GM18951 (cell line): ENCODE results near the gene A3GALT2.

ENCODE experiments used
- POLR2A ChIP-seq: IDR thresholded peaks from 4 replicates; pipeline ENCODE4 v1.6.1; 2011; ENCODE audit warnings: mild to moderate bottlenecking; ENCODE audit not compliant: insufficient read length, insufficient read depth; ENCODE audit errors: extremely low read depth
- in situ Hi-C: fragments of 300-500 bp; cut with MboI; formaldehyde crosslinking; loops from one replicate; pipeline ENCODE4 v1.12.0; 2022; ENCODE audit warnings: low sequenced_read_pairs, mixed read lengths, inconsistent platforms; ENCODE audit not compliant: unreplicated experiment

The A3GALT2 gene

DNA sequence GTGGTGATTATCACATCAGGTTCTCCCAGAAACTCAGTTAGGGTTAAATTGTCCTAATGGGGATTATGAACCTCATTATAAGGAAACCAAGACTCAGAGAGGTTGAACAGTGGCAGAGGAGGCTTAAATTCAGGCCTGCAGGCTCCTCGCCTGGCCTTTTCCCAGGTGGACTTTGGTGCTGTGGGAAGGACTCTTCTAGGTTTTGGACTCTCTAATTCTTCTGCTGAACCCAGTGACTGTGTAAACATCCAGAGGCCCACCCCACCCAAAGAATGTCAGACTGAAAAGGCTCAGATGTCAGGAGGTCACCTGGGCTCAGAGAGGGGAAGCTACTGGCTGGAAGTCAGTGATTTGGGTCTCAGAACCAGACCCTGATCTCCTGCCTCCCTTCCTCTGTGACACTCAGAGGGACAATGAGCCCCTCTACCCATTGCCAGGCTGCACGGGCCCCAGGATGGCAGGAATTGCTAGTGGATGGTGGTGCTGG is 62.1 kb downstream of the A3GALT2 start:
- in situ Hi-C loops = no loop called here
- TF ChIP-seq POLR2A = no peak

DNA sequence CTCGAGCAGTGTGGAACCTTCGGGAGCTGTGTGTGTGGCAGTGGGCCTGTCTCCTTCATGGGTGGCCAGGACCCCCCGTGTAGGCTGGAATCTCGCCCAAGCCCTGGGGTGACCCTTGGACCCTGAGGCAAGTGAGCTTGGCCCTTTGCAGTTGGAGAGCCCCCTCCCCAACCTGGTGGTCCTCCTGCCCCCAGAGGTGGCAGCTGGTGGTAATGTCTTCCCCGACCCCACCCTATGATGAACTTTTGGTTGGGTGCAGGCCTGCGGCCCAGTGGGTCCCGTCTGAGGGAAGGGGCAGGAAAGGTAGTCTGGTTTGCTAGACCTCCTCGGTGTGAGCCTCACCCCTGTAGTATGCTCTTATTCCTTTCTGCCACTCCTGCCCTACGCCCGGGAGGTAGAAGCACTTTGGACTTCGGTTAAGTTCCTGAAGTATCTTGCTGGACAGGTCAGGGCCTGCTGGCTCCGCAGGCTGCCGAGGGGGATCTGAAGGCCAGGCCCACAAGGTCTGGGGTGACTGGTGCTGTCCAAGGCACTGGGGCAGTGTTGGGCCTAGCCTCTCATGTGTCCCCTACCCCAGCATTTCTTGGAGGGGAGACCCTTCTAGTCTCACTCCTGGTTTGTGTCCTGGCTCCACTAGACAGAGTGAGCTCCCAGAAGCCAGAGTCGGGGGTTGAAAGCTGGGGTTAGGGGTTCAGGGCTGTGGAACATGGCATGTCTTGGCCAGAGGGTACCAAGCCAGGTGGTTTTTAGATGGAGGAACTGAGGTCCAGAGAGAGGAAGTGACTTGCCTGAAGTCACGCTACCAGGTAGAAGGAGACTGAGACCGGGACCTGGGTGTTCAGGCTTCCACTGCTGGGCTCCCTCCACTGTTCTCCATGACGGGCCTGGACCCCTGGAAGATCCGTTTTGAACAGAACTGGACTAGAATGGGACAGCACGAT is 62.9 kb downstream of the A3GALT2 start:
- no peak for TF ChIP-seq POLR2A
- in situ Hi-C loops = no loop called here

DNA sequence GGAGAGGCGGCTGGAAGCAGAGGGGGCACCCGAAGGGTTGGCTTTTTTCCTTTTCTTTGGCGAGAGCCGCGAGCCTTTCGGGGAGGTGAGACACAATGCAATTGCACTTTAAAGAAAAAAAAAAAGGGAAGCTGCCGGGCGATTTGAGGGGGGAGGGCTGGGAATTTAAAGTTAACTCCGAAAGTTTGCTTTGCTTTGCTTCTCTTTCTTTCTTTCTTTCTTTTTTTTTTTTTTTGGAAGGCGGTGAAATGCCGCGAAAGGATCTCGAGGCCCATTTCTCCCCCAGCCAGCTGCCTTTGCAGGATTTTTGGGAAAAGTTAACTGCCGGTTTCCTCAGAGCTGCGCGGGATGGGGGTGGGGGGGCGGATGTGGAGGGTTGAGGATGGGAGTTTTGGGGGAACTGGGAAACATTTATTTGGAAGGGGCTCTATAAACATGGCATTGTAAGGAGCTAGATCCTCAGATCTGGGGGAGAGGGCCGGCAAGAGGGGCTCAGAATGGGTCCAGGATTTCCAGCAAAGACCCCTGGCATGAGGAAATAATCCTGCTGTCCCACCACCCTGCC is 63.6 kb downstream of the A3GALT2 start:
- no peak for TF ChIP-seq POLR2A
- in situ Hi-C loops = no loop called here
